GM12891 (cell line): Measurements from ENCODE around the gene SIRT2.
"Not testable (repeated sequence)": the region's sequence is repeated elsewhere in the genome, so short reads cannot be mapped to it uniquely, and the experiment has no call there.

Experiments
- DNase-seq: peaks from one replicate; pipeline ENCODE4 v3.0.0; 2011; ENCODE audit warnings: low spot score; ENCODE audit not compliant: insufficient read length
- FAIRE-seq: peaks from 2 replicates; lab custom pipeline; 2011; peaks lifted over from hg19 to GRCh38; lab: Jason Lieb, UNC
- PAX5 ChIP-seq: IDR thresholded peaks from 2 replicates; pipeline ENCODE4 v1.6.1; 2011; ENCODE audit warnings: low read length, moderate library complexity, mild to moderate bottlenecking; ENCODE audit not compliant: insufficient read depth, severe bottlenecking
- POLR2A ChIP-seq: IDR thresholded peaks from 2 replicates; pipeline ENCODE4 v1.6.1; 2011; ENCODE audit warnings: low read depth, low read length, control low read depth
- POLR2AphosphoS5 ChIP-seq: IDR thresholded peaks from 2 replicates; pipeline ENCODE4 v1.6.1; 2011; ENCODE audit warnings: low read depth, low read length, control low read depth
- POU2F2 ChIP-seq: IDR thresholded peaks from 2 replicates; pipeline ENCODE4 v1.6.1; 2011; ENCODE audit warnings: low read depth, mild to moderate bottlenecking, control low read depth, low read length, moderate library complexity
- SPI1 ChIP-seq: IDR thresholded peaks from 2 replicates; pipeline ENCODE4 v1.6.1; 2011; ENCODE audit warnings: low read depth, low read length, control low read depth
- TAF1 ChIP-seq: IDR thresholded peaks from 2 replicates; pipeline ENCODE4 v1.6.1; 2011; ENCODE audit warnings: low read depth, low read length, control low read depth

Gene SIRT2

GRCh38 chr19:38878575-38879399 is 20.6 kb downstream of the SIRT2 start:
- FAIRE-seq (no peak), DNase-seq (no peak)
- TF ChIP-seq PAX5 (no peak), TAF1 (no peak), POU2F2 (no peak), SPI1 (no peak), POLR2AphosphoS5 (no peak), POLR2A (no peak)

GRCh38 chr19:38877781-38878574 is 21.4 kb downstream of the SIRT2 start, which contains the start of gene RINL:
RINL (minus strand) TSS chr19:38878275; CDS start chr19:38876742, 1,533 bp downstream.
- peak; percentile 97 for FAIRE-seq
- peak; percentile 84 for DNase-seq
- TF ChIP-seq SPI1 (peak; percentile 76), PAX5 (no peak), POU2F2 (peak; percentile 29; the same call in 1 of the 2 replicates), POLR2A (peak; percentile 76), TAF1 (peak; percentile 35; the same call in 1 of the 2 replicates), POLR2AphosphoS5 (peak; percentile 72; the same call in 1 of the 2 replicates)

- FAIRE-seq: no peak
- TF ChIP-seq POLR2AphosphoS5 (no peak), SPI1 (no peak), POU2F2 (no peak), PAX5 (no peak), POLR2A (no peak), TAF1 (no peak)
These were observed 23.6 kb downstream of the SIRT2 start for GRCh38 chr19:38875656-38876395.

GRCh38 chr19:38873400-38873799 is 26.0 kb downstream of the SIRT2 start:
- FAIRE-seq, DNase-seq: not testable (repeated sequence)

More at GRCh38 chr19:38875656-38876395, 23.6 kb downstream of the SIRT2 start:
- no peak for DNase-seq

- FAIRE-seq (no peak), DNase-seq (no peak)
- TF ChIP-seq SPI1 (no peak), PAX5 (no peak), POLR2A (no peak), POU2F2 (no peak), POLR2AphosphoS5 (no peak), TAF1 (no peak)
These were observed 28.8 kb downstream of the SIRT2 start for GRCh38 chr19:38870612-38871011.

GRCh38 chr19:38869836-38870607 is 29.4 kb downstream of the SIRT2 start:
- DNase-seq: peak; percentile 91
- TF ChIP-seq POLR2AphosphoS5: no peak
- TF ChIP-seq PAX5: peak; percentile 25
- peak; percentile 98 for FAIRE-seq

GRCh38 chr19:38869160-38869835 is 30.1 kb downstream of the SIRT2 start:
- peak; percentile 45 for FAIRE-seq
- TF ChIP-seq SPI1 (peak; percentile 15; the same call in 1 of the 2 replicates), POLR2A (no peak), POU2F2 (no peak), TAF1 (no peak), POLR2AphosphoS5 (no peak)
- no peak for DNase-seq

GRCh38 chr19:38868551-38868950 is 30.9 kb downstream of the SIRT2 start:
- FAIRE-seq (no peak), DNase-seq (no peak)
- TF ChIP-seq POU2F2 (no peak), PAX5 (no peak), SPI1 (no peak), POLR2AphosphoS5 (no peak), POLR2A (no peak), TAF1 (no peak)
